ENCODE measurements around the gene SMC4.
"Not testable (repeated sequence)": the region's sequence is repeated elsewhere in the genome, so short reads cannot be mapped to it uniquely, and the experiment has no call there.

The SMC4 gene

GRCh38 chr3:160399125-160400029 is at the start of gene SMC4, which contains the start of gene IFT80:
TSS of gene SMC4 (plus strand) at chr3:160399650. CDS start at chr3:160400827, 1,177 bp downstream.
TSS of gene IFT80 (minus strand) at chr3:160399225. CDS start at chr3:160384600, 14,625 bp downstream.
- DNase-seq, result peak; percentile 97

DNA sequence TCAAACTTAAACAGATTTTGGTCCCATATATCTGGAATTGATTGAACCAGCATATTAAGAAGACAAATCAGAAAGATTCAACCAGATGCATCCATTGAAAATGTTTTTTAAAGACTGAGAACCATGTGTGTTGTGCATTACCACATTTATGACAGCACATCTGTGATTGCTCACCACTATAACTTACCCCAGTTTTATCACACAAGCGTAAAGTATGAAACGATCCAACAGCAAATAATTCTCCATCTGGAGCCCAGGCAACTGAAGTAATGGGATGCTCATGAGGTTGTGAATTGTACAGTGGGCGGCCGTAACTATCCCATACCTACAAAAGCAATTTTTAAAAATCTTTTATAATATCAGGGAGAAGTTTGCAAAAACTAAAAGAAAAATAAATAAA is 43.6 kb upstream of the SMC4 start:
- DNase-seq, result no peak

DNA sequence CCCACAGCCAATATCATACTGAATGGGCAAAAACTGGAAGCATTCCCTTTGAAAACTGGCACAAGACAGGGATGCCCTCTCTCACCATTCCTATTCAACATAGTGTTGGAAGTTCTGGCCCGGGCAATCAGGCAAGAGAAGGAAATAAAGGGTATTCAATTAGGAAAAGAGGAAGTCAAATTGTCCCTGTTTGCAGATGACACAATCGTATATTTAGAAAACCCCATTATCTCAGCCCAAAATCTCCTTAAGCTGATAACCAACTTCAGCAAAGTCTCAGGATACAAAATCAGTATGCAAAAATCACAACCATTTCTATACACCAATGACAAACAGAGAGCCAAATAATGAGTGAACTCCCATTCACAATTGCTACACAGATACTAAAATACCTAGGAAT is 36.6 kb upstream of the SMC4 start:
- not testable (repeated sequence) for DNase-seq

DNA sequence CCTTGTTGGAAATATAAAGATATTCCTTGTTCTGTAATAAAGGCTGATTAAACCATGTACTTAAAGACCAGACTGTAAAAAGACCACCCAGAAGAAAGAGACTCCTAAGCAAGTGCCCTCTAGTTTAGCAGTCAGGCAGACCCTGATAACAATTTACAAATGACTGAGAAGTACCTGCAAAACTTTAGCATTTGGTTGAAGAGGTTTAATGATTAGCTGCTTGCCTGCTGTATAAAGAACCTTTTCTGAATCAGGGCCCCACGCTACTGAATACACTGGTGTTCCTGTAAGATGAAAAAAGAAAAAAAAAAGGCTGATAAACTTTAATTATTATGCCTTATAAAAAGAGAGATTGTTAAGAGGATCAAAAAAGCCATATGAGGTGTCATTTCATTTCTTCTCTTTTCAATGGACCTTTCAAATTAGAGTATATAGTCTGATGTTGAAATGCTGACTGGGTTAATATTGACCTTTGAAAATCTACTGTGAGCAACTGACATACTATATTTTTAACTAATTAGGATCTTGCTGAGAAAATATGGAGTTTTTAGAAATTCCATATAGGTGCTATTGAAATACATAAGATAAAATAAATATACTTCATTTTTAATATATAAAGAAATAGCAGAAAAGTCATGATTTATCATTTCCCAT is 33.5 kb upstream of the SMC4 start:
- DNase-seq, result no peak

GRCh38 chr3:160368804-160369203 is 30.6 kb upstream of the SMC4 start:
- no peak for DNase-seq

DNA sequence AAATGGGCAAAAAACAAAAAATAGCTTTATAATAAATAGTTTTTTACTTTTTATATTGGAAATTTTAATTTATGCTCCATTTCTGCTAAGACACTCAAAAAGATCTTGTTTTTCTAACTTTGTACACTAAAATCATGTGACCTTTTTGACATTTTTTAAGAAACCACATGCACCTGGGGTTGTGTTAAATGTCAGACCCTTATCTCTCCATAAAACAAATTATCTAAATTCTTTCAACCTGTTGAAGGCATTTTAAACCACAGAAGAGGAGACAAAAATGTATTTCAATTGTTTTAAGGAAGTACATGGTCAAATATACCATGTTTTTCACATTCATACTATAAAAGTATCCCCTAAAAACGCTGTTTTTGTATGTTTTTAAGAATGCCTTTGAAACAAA is 29.7 kb upstream of the SMC4 start:
- no peak for DNase-seq

GRCh38 chr3:160370987-160371857 is 28.2 kb upstream of the SMC4 start:
- DNase-seq, result no peak

- no peak for DNase-seq
Observed at GRCh38 chr3:160372780-160373179, 26.7 kb upstream of the SMC4 start.

DNA sequence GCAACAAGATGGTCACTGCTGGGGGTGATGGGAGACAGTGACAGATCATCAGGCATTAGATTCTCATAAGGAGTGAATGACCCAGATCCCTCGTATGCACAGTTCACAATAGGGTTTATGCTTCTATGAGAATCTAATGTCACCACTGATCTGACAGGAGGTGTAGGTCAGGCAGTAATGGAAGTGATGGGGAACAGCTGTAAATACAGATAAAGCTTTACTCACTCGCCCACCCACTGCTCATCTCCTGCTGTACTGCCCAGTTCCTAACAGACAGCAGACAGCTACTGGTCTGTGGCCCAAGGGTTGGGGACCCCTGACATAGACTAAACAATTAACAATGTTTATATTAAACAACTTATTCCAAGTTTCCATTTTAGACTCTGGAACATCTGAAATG is 25.8 kb upstream of the SMC4 start:
- no peak for DNase-seq

DNA sequence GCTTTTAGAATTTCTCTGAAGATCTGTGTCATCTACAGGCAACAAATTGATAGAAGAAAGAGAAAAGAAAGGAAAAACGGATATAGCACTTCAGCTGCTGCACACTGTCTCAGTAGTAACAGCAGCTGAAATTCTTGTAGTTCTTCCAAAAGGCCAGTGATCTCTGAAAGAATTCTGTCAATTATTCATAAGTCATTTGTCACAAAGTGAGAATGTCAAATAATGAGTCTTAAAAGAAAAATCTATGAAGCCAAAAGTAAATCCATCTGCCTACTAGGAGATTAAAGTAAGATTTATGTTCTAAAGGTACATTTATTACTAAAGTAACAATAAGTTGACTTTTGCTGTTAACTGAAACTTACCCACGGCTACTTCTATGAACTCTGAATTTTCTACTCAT is 25.0 kb upstream of the SMC4 start:
- no peak for DNase-seq

DNA sequence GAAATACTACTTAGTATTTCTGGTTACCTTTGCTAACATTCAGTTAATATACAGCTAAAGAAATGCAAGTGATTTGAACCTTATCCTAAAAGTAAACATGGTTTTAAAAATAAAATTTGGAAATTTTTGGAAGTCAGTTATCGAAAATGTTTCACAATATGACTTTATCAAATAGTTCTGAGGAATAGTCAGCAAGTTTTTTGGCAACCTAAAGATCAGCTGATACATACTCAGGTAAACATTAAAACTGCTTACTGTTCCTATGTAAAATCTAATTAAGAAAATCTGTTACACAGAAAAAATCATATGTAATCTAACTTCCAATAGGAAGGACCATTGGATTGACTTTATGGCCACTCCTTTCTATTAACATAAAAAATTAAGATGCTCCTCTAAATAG is 24.5 kb upstream of the SMC4 start:
- no peak for DNase-seq

DNA sequence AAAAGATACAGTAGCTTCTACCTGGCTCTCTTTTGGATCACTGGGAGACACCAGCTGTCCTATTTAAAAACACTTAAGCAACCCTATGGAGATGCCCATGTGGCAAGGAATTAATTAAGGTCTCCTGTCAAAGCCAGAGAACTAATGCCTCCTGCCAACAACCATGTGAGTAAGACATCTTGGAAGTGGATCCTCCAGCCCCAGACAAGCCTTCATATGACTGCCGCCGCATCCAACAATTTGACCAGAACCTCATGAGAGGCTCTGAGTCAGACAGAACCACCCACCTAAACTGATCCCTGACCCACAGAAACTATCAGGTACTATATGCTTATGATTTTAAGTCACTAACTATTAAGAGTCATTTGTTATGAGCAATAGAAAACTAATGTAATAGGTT is 22.8 kb upstream of the SMC4 start:
- no peak for DNase-seq

DNA sequence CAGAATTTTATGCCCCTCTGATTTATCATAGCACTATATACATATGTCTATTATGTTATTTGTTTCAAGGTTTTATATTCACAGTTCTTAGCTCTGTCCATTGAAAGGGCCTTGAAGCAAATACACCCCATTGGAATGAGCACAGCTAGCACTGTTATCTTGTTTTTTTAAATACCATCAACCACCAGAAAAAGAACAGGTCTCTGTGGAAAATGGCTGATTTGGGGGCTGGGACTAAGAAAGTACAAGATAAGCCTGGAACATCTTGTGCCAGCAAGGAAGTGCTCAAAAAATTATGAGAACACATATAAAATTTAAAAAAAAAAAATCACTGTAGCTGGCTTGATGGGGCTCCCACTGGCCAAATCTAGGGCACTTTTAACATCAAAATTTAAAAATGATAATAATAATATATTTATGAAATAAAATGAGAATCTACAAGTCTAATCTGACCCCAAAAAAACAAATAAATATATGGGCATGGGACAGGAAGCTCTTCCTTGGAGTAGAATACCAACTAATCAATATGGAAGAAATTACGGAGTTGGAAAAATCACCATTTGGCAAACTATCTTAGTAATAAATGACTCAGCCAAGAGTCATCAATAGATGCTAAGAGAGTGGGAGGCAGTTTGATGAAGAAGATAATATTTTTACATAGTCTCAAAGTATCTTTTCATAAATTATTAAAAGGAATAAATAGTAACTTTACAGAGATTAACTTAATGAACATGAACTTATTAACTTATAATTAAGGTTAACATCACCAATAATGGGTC is 20.9 kb upstream of the SMC4 start:
- no peak for DNase-seq

DNA sequence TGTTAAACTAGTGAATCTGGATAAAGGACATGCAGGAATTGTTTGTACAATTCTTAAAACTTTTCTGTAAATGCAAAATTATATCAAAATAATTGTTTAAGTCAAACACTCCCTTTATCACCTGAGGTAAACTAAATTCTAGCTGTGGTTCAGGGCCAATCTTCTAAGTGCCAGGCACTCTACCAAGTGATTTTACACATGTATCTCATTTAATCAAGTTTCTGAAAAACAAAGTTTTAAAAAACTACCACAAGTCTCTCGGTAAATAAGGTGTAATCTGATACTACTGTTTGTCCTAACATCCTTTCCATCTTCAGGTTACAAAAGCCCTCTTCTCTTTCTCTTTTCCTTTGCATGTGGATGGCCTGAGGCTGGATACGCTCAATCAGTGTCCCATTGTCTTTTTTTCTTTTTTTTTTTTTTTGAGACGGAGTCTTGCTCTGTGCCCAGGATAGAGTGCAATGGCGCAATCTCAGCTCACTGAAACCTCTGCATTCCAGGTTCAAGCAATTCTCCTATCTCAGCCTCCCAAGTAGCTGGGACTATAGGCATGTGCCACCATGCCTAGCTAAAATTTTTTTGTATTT is 19.7 kb upstream of the SMC4 start:
- no peak for DNase-seq

- DNase-seq, result no peak
Observed at GRCh38 chr3:160381470-160381869, 18.0 kb upstream of the SMC4 start.

GRCh38 chr3:160384639-160385318 is 14.7 kb upstream of the SMC4 start:
- no peak for DNase-seq

- DNase-seq, result no peak
Observed at GRCh38 chr3:160390565-160391138, 8.8 kb upstream of the SMC4 start.

DNA sequence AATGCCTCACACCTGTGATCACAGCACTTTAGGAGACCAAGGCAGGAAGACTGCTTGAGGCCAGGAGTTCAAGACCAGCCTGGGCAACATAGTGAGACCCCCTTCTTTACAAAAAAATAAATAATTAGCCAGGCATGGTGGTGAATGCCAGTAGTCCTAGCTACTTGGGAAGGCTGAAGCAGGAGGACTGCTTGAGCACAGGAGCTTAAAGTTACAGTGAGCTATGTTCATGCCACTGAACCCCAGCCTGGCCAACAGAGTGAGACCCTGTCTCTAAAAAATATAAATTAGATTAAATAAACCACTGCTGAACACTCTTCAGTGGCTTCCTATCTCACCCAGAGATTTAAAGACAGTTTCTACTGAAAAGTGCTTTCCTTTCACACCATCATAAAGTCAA is 6.7 kb upstream of the SMC4 start:
- DNase-seq, result no peak

DNA sequence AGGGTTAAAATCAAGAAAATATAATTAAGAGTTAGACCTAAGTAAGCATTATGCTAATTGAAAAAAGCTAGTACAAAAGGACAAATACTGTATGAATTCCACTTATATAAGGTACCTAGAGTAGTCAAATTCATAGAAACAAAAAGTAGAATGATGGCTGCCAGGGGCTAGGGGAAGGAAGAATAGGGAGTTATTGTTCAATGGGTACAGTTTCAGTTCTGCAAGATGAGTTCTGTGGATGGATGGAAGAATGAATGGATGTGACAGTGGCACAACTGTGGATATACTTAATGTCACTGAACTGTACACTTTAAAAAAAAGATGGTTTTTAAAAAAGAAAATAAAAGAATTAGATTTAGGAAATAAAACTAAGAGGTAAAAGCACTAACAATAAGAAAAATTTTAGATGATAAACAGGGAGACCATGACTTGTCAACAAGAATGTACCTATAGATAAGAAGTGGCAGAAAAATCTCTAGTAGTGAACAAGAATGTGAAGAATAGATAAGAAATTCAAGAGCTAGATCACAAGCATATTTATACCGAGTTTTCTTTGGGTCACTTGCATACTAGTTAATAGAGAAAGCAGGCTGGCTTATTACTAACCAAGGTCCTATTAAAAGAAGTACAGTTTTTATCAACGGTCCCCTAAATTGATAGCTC is 6.0 kb upstream of the SMC4 start:
- DNase-seq, result no peak

- DNase-seq, result no peak
Observed at GRCh38 chr3:160394009-160394392, 5.4 kb upstream of the SMC4 start.

GRCh38 chr3:160395297-160395696 is 4.2 kb upstream of the SMC4 start:
- DNase-seq, result no peak
